Measurements from ENCODE around the gene FGD2. TPM values are rescaled to one million over a fixed set of nuclear protein-coding genes. Genes with fewer than 3 reads are reported as not detected.
"Not testable (repeated sequence)": the region's sequence is repeated elsewhere in the genome, so short reads cannot be mapped to it uniquely, and the experiment has no call there.

FGD2 gene
- total RNA-seq, 1 donor from 2014 or later: 435 TPM

DNA sequence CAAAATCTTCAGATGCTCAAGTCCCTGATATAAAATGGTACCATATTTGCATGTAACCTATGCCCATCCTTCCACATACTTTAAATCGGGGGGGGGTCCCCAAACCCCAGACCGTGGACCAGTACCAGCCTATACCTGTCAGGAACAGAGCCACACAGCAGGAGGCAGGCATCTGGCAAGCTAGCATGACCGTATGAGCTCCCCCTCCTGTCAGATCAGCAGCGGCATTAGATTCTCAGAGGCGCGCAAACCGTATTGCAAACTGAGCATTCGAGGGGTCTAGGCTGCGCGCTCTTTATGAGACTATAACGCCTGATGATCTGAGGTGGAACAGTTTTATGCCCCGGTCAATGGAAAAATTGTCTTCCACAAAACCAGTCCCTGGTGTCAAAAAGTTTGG, 30.7 kb downstream of the FGD2 start:
- no peak for ATAC-seq (ENCODE audit: low read depth)
- Mint-ChIP-seq H3K4me1 (peaks cover 46% of the 10 kb centered on the region), H3K27me3 (no peaks in the 10 kb centered on the region), H3K9me3 (no peaks in the 10 kb centered on the region), H3K27ac (peak overlapping the region; percentile 30), H3K4me3 (no peak overlapping the region), H3K36me3 (ENCODE audit: low read depth) (peaks cover 62% of the 10 kb centered on the region)
- intact Hi-C loops (cut with micrococcal nuclease): no loop called here
- CTCF ChIA-PET: interaction anchor here (1.0 to 1.1 kb wide), 3 partner anchors 17 to 174 kb away, joined by 3 to 5 read pairs (median 4); no protein-coding TSS in a partner anchor
- no peak for DNase-seq
- POLR2A ChIA-PET: interaction anchor here (0.5 to 24.7 kb wide), 5 partner anchors 12 to 137 kb away, joined by 3 to 519 read pairs (median 4); partner anchors contain the start of gene PIM1
- TF ChIP-seq, protein P1, sequence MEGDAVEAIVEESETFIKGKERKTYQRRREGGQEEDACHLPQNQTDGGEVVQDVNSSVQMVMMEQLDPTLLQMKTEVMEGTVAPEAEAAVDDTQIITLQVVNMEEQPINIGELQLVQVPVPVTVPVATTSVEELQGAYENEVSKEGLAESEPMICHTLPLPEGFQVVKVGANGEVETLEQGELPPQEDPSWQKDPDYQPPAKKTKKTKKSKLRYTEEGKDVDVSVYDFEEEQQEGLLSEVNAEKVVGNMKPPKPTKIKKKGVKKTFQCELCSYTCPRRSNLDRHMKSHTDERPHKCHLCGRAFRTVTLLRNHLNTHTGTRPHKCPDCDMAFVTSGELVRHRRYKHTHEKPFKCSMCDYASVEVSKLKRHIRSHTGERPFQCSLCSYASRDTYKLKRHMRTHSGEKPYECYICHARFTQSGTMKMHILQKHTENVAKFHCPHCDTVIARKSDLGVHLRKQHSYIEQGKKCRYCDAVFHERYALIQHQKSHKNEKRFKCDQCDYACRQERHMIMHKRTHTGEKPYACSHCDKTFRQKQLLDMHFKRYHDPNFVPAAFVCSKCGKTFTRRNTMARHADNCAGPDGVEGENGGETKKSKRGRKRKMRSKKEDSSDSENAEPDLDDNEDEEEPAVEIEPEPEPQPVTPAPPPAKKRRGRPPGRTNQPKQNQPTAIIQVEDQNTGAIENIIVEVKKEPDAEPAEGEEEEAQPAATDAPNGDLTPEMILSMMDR (IDR thresholded peaks at IDR 0.05): no peak

GRCh38 chr6:37038292-37039198, 33.1 kb downstream of the FGD2 start:
- intact Hi-C loops (cut with micrococcal nuclease): no loop called here
- no peaks in the 10 kb centered on the region for H3K9me3 Mint-ChIP-seq
- H3K27ac Mint-ChIP-seq: peak overlapping the region; percentile 76
- no peaks in the 10 kb centered on the region for H3K27me3 Mint-ChIP-seq
- peaks cover 45% of the 10 kb centered on the region for H3K36me3 Mint-ChIP-seq (ENCODE audit: low read depth)
- no peak overlapping the region for H3K4me3 Mint-ChIP-seq
- TF ChIP-seq, protein P1 (IDR thresholded peaks at IDR 0.05): no peak
- CTCF ChIA-PET: interaction anchor here (2.4 kb wide), 1 partner anchor 12 kb away, joined by 9 read pairs; no protein-coding TSS in a partner anchor
- DNase-seq (no peak), ATAC-seq (ENCODE audit: low read depth) (no peak)
- POLR2A ChIA-PET: interaction anchor here (0.7 to 24.7 kb wide), 5 partner anchors 9 to 162 kb away, joined by 4 to 519 read pairs (median 9); no protein-coding TSS in a partner anchor
- H3K4me1 Mint-ChIP-seq: peaks cover 32% of the 10 kb centered on the region

GRCh38 chr6:37039958-37040357, 34.5 kb downstream of the FGD2 start:
- H3K9me3 Mint-ChIP-seq: no peaks in the 10 kb centered on the region
- H3K27me3 Mint-ChIP-seq: no peaks in the 10 kb centered on the region
- DNase-seq (no peak), ATAC-seq (ENCODE audit: low read depth) (peak; percentile 63)
- peaks cover 35% of the 10 kb centered on the region for H3K36me3 Mint-ChIP-seq (ENCODE audit: low read depth)
- CTCF ChIA-PET: interaction anchor here (0.7 kb wide), 1 partner anchor 13 kb away, joined by 3 read pairs; no protein-coding TSS in a partner anchor
- H3K27ac Mint-ChIP-seq: peak overlapping the region; percentile 80
- intact Hi-C loops (cut with micrococcal nuclease): loop anchor here (1.0 kb wide), 1 partner anchor 8 kb away; no protein-coding TSS in a partner anchor
- POLR2A ChIA-PET: interaction anchor here (0.6 to 24.7 kb wide), 5 partner anchors 8 to 153 kb away, joined by 3 to 519 read pairs (median 9); no protein-coding TSS in a partner anchor
- TF ChIP-seq, protein P1 (IDR thresholded peaks at IDR 0.05): no peak
- peaks cover 19% of the 10 kb centered on the region for H3K4me1 Mint-ChIP-seq
- H3K4me3 Mint-ChIP-seq: no peak overlapping the region

DNA sequence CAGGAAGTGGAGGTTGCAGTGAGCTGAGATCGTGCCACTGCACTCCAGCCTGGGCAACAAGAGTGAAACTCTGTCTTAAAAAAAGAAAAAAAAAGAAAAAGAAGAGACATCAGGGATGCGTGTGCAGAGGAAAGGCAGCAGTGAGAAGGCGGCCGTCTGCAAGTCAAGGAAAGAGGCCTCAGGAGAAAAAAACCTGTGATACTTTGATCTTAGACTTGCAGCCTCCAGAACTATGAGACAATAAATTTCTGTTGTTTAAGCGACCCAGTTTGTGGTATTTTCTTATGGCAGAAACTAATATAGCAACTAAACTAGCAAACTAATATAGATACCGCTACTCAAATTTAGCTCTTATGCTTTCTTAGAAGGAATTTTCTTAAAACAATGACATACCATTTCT, 36.1 kb downstream of the FGD2 start:
- no peak overlapping the region for H3K4me3 Mint-ChIP-seq
- ATAC-seq (ENCODE audit: low read depth): no peak
- no peak for DNase-seq
- intact Hi-C loops (cut with micrococcal nuclease): no loop called here
- ChIA-PET CTCF (no interaction called here), POLR2A (interaction anchor here (1.6 kb wide), 1 partner anchor 9 kb away, joined by 4 read pairs; no protein-coding TSS in a partner anchor)
- no peaks in the 10 kb centered on the region for H3K27me3 Mint-ChIP-seq
- H3K9me3 Mint-ChIP-seq: no peaks in the 10 kb centered on the region
- H3K4me1 Mint-ChIP-seq: peaks cover 26% of the 10 kb centered on the region
- TF ChIP-seq, protein P1 (IDR thresholded peaks at IDR 0.05): no peak
- H3K36me3 Mint-ChIP-seq (ENCODE audit: low read depth): peaks cover 31% of the 10 kb centered on the region
- H3K27ac Mint-ChIP-seq: peak overlapping the region; percentile 50

DNA sequence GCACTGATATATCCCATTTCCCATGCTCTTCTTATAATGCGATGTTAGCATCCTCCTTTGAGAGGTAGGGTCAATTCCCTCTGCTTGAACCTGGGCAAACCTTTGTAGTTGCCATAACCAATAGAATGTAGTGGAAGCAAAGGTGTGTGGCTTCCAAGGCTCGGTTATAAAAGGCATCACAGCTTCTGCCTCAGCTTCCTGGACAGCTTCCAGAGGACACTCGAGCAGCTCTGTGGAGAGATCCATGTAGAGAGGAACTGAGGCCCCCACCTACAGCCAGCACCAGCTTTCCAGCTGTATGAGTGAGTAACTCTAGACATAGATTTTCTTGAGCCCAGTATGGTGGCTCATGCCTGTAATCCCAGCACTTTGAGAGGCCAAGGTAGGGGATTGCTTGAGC, 36.7 kb downstream of the FGD2 start:
- Mint-ChIP-seq H3K4me1 (peaks cover 32% of the 10 kb centered on the region), H3K27ac (peak overlapping the region; percentile 35), H3K9me3 (no peaks in the 10 kb centered on the region), H3K27me3 (no peaks in the 10 kb centered on the region), H3K36me3 (ENCODE audit: low read depth) (peaks cover 29% of the 10 kb centered on the region), H3K4me3 (no peak overlapping the region)
- CTCF ChIA-PET: interaction anchor here (1.0 kb wide), 1 partner anchor 9 kb away, joined by 4 read pairs; no protein-coding TSS in a partner anchor
- POLR2A ChIA-PET: interaction anchor here (0.6 to 1.6 kb wide), 5 partner anchors 8 to 134 kb away, joined by 3 to 7 read pairs (median 4); no protein-coding TSS in a partner anchor
- TF ChIP-seq, protein P1 (IDR thresholded peaks at IDR 0.05): no peak
- no peak for ATAC-seq (ENCODE audit: low read depth)
- no peak for DNase-seq
- intact Hi-C loops (cut with micrococcal nuclease): no loop called here

- peak overlapping the region; percentile 78 for H3K27ac Mint-ChIP-seq
- ChIA-PET CTCF (interaction anchor here (1.0 to 1.6 kb wide), 2 partner anchors 8 to 13 kb away, joined by 4 to 6 read pairs; no protein-coding TSS in a partner anchor), POLR2A (interaction anchor here (0.6 to 11.8 kb wide), 7 partner anchors 7 to 133 kb away, joined by 3 to 956 read pairs (median 6); partner anchors contain the start of gene PIM1)
- peaks cover 21% of the 10 kb centered on the region for H3K36me3 Mint-ChIP-seq (ENCODE audit: low read depth)
- H3K9me3 Mint-ChIP-seq; H3K4me3 Mint-ChIP-seq; ATAC-seq (ENCODE audit: low read depth); H3K27me3 Mint-ChIP-seq; intact Hi-C loops (cut with micrococcal nuclease); DNase-seq: not testable (repeated sequence)
- H3K4me1 Mint-ChIP-seq: peaks cover 42% of the 10 kb centered on the region
Observed at GRCh38 chr6:37043091-37043490, 37.6 kb downstream of the FGD2 start.
